B cell (primary cell): ENCODE results near the gene ATIC.

ENCODE experiments used
- EZH2 ChIP-seq: IDR thresholded peaks from 2 replicates; pipeline ENCODE4 v1.6.1; 2012; ENCODE audit warnings: borderline replicate concordance, low read depth, mild to moderate bottlenecking, moderate library complexity, low read length; ENCODE audit not compliant: insufficient read depth, poor library complexity, severe bottlenecking
- TF ChIP-seq, protein P1 (sequence below): fragments of 200-600 bp; IDR thresholded peaks from one replicate; pipeline ENCODE4 v1.8.0; 2022; ENCODE audit warnings: antibody characterized with exemption, mild to moderate bottlenecking

DNA sequence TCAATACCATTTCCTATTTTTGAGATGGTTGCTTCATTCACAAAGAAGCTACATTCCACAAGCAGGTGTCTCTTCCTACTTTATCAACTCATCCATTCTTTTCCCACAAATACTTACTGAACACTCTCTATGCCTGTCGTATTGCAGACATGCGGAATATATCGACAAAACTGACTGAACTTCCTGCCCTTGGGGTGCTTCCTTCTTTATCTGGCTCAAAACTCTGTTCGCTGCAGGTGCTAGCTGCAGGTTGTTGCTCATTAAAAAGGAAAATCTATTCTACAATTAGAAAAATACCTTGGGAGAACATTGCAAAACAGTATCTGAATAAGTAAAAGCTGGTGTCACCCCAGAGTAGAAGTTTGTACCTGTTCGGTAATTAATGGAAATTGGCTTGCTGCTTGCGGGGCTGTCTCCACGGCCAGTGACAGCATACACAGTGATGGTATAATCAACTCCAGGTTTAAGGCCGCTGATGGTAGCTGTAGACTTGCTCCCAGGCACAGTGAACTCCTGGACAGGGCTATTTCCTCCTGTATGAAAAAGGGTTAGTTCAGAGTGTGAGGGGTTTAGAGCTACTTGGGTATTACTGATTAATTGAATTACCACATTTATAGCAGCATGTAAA, 71.9 kb downstream of the ATIC start:
- TF ChIP-seq, protein P1, sequence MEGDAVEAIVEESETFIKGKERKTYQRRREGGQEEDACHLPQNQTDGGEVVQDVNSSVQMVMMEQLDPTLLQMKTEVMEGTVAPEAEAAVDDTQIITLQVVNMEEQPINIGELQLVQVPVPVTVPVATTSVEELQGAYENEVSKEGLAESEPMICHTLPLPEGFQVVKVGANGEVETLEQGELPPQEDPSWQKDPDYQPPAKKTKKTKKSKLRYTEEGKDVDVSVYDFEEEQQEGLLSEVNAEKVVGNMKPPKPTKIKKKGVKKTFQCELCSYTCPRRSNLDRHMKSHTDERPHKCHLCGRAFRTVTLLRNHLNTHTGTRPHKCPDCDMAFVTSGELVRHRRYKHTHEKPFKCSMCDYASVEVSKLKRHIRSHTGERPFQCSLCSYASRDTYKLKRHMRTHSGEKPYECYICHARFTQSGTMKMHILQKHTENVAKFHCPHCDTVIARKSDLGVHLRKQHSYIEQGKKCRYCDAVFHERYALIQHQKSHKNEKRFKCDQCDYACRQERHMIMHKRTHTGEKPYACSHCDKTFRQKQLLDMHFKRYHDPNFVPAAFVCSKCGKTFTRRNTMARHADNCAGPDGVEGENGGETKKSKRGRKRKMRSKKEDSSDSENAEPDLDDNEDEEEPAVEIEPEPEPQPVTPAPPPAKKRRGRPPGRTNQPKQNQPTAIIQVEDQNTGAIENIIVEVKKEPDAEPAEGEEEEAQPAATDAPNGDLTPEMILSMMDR = no peak
- TF ChIP-seq EZH2 = no peak
